RPMI8226 (cell line): ENCODE results near the gene KRT34.
"Not testable (repeated sequence)": the region's sequence is repeated elsewhere in the genome, so short reads cannot be mapped to it uniquely, and the experiment has no call there.

Experiments
- DNase-seq: peaks from one replicate; pipeline ENCODE4 v3.0.0-alpha.2; 2015

The KRT34 gene

GRCh38 chr17:41403404-41404023, 21.4 kb upstream of the KRT34 start:
- DNase-seq, result no peak

DNA sequence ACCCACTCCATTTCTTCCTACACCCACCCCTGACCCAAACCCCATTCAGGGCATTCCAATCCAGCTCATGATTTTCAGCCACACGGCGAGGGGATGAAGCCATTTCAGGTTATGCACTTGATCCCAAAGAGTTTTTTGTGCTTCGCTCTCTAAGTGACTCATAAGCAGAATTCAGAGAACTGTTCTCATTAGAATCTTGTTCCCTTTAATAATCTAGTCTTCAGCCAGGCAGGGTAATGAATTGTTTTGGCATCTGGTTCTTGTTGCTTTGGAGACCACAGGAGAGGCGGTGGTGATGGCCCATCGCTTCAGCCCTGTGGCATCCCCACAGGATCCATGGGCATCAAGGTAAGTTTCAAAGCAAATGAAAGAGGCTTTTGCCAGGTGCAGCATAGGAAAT, 20.1 kb upstream of the KRT34 start:
- no peak for DNase-seq

GRCh38 chr17:41396996-41397660, 15.0 kb upstream of the KRT34 start, which contains the start of gene KRT31:
KRT31 (minus strand) TSS chr17:41397608; CDS start chr17:41397539, 69 bp downstream.
- no peak for DNase-seq

DNA sequence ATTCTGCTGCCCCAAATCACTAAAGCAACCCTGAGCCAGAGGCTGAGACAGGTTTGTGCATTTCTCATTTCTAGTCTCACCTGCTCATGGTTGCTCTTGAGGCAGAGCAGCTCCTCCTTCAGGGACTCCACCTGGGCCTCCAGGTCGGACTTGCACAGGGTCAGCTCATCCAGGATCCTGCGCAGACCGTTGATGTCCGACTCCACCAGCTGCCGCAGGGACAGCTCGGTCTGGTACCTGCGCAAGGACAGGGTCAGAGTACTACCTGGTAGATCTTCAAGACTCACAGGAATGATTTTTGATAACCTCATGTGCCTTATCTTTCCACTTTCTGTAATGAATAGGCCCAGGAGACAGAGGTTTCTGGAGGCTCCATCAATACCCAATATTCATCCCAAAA, 14.2 kb upstream of the KRT34 start:
- no peak for DNase-seq

DNA sequence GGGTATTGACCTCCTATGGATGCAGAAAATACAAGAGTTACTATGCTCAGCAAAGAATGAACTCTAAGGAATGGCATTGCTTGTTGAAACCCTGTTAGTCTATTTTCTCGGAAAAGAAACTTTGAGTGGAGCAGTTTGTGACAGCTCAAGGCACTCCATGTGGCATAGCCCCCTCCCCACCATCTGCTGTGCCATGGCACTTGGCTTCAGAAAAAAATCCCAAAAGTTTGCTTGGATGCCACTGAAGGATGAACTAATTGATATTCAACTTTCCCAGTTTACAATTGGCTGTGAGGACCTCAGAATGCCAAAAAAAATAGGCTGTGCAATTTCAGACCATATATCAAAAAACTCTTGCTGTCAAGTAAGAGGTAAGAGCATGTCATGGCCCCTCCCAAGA, 13.5 kb upstream of the KRT34 start:
- DNase-seq, result no peak

DNA sequence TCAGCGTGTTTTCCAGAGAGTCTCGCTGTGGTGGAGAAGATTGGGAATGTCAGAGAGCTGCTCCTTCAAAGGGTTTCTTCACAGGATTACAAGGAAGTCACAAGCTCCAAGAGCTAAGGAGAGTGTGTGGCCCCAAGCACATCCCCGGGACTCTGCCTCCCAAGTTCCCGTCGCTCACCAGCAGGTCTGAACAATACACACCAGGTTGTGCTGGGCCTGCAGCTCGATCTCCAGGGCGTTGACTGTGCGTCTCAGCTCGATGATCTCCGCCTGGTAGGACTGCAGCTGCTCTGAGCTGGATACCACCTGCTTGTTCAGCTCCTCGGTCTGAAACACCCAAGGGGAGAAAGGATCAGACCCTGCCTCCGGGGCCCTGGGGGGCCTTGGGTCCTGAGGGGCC, 12.9 kb upstream of the KRT34 start:
- DNase-seq, result not testable (repeated sequence)

- DNase-seq, result no peak
Measured at GRCh38 chr17:41394254-41394996, 12.3 kb upstream of the KRT34 start.

GRCh38 chr17:41393826-41394225, 11.7 kb upstream of the KRT34 start:
- no peak for DNase-seq

- no peak for DNase-seq
Measured at GRCh38 chr17:41393294-41393693, 11.2 kb upstream of the KRT34 start.

GRCh38 chr17:41392278-41392677, 10.2 kb upstream of the KRT34 start:
- no peak for DNase-seq

- no peak for DNase-seq
Measured at GRCh38 chr17:41391535-41391934, 9.4 kb upstream of the KRT34 start.

DNA sequence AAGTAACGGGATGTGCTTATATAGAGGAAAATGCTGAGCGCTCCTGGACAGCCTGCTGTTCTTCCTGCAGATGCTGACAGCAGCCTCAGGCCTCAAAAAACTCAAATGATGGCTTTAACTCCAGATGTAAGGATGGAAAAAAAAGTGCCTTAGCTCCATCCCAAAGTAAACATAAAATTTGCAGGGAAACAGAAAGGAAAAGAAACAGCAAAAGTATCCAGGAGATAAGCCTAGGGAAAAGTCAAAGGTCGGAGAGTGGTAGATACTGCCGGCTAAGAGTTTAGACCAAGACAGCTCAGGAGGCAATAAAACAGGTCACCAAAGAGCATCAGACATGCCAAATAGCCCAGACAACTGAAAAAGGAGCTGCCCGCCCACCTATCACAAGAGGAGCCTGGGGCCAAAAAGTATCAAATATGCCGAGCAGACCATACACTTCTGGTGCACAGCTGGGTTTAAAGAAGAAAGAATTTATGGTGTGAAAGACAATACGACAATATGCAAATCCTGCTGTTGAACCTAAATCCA, 8.4 kb upstream of the KRT34 start:
- no peak for DNase-seq

DNA sequence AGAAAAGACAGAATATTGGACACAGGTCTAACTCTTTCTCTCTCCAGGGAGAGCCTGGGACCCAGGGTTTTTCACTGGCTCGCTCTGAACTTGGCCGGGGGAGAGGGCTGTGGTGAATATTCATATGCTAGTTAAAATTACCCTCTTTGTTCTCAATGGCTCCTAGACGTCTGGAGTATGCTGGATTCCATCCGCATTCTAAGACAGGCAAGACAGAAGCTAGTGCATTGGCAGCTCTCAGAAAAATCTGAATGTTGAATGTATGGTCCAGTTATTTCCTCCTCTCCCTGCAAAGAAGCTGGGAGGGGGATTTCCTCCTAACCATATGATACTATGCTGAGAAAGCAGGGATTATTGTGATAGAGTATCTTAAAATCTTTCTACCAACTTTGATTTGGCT, 5.6 kb upstream of the KRT34 start:
- no peak for DNase-seq

GRCh38 chr17:41386227-41386626, 4.1 kb upstream of the KRT34 start:
- DNase-seq, result no peak

- no peak for DNase-seq
Measured at GRCh38 chr17:41383690-41384089, 1.6 kb upstream of the KRT34 start.

- DNase-seq, result no peak
Measured at GRCh38 chr17:41382394-41382793, 288 bp upstream of the KRT34 start.

DNA sequence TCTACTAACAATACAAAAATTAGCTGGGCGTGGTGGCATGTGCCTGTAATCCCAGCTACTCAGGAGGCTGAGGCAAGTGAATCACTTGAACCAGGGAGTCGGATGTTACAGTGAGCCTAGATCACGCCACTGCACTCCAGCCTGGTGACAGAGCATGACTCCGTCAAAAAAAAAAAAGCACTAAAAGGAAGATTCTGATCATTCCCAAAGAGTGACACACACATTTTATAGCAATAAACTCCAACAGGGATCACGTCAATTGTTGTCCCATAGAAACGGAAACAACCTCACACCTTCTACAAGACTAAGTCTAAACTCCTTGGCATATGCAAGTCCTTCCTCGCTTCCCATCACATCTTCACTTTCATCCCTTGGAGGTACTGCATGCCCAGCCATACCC, 2.0 kb downstream of the KRT34 start:
- DNase-seq, result not testable (repeated sequence)

DNA sequence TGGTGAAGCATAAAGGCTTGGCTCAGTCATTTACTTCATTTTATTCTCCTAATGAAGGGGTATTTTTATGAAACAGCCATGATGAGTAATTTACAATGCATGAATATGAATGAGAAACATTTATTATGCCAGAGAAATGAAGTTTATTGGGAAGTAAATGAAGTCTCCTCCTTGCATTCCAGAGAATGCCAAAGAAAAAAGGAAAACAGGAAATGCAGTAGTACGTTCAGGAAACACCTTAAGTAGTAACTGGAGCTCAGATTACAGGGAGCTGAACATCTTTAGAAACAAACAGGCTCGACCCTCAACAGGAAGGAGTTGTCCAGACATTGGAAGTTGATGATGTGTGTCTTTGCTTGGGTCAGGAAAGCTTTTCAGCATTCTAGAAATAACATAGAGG, 4.6 kb downstream of the KRT34 start:
- DNase-seq, result no peak

DNA sequence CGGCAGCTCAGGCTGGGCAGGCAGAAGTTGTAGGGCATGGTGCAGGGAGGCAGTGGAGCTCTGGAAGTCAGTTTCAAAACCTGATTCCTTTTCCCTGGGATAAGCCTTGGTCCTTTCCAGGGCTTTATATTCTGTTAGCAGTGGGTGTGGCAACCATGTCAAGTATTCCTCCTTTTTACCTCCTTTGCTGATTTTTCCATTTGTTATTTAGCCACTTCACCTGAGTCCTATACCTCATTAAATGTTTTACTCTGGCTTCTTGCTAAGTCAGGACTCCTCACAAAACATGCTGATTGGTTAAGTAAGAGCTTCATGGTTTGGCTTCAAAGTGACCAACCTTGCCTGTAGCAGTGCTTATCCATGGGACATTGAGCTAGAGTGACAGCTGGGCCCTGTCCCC, 12.4 kb downstream of the KRT34 start, which contains the start of gene KRT33B:
Gene KRT33B (minus strand): TSS at position 101 of the 400 bp plus-strand sequence. CDS start 63 bp downstream, at position 38.
- DNase-seq, result no peak

- no peak for DNase-seq
Measured at GRCh38 chr17:41369023-41369422, 13.1 kb downstream of the KRT34 start.

- no peak for DNase-seq
Measured at GRCh38 chr17:41367426-41368075, 14.6 kb downstream of the KRT34 start.

DNA sequence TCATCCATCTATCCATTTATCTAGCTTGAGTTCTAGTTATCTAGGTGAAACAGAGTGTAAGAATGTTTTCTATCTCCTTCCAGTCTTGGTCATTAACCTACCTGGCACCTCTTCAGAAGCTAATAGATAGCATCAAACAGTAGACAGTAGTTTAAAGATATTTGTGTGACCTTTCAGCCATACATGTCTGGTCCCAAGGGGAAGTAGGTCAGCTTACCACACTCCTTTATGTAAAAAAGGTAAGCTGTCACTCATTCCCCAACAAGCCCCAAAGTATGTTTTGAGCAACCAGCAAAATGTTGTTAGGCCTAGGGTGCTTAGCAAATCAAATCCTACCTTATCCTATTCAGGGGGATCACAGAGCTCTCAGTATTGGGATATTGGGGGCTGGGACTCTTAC, 16.0 kb downstream of the KRT34 start:
- DNase-seq, result no peak

GRCh38 chr17:41363881-41364280, 18.2 kb downstream of the KRT34 start:
- DNase-seq, result no peak
